WTC11 (cell line): ENCODE measurements around the gene SORCS2.

ENCODE experiments used
- PREB ChIP-seq: sonication (generic); formaldehyde crosslinking; IDR thresholded peaks from 2 replicates; pipeline ENCODE4 v1.8.1; 2022; ENCODE audit warnings: mild to moderate bottlenecking, missing genetic modification reagents, moderate library complexity, borderline replicate concordance
- TF ChIP-seq, protein P1 (sequence below): sonication (generic); formaldehyde crosslinking; IDR thresholded peaks from 2 replicates; pipeline ENCODE4 v1.8.0; 2022; ENCODE audit warnings: mild to moderate bottlenecking, missing genetic modification reagents
- TF ChIP-seq, protein P2 (sequence below): fragments of 200-600 bp; IDR thresholded peaks from 2 replicates; pipeline ENCODE4 v1.8.0; 2022; ENCODE audit warnings: antibody characterized with exemption
- TF ChIP-seq, protein P3 (sequence below): sonication (generic); formaldehyde crosslinking; IDR thresholded peaks from 2 replicates; pipeline ENCODE4 v1.8.0; 2022; ENCODE audit warnings: mild to moderate bottlenecking, missing genetic modification reagents
- TF ChIP-seq, protein P4 (sequence below): sonication (generic); formaldehyde crosslinking; IDR thresholded peaks from 2 replicates; pipeline ENCODE4 v1.8.1; 2023; ENCODE audit warnings: mild to moderate bottlenecking, missing genetic modification reagents, moderate library complexity

GRCh38 chr4:7212921-7213320, 20.6 kb downstream of the SORCS2 start:
- TF ChIP-seq, protein P1, sequence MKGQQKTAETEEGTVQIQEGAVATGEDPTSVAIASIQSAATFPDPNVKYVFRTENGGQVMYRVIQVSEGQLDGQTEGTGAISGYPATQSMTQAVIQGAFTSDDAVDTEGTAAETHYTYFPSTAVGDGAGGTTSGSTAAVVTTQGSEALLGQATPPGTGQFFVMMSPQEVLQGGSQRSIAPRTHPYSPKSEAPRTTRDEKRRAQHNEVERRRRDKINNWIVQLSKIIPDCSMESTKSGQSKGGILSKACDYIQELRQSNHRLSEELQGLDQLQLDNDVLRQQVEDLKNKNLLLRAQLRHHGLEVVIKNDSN (CRISPR knock-in tag) = no peak
- TF ChIP-seq, protein P2, sequence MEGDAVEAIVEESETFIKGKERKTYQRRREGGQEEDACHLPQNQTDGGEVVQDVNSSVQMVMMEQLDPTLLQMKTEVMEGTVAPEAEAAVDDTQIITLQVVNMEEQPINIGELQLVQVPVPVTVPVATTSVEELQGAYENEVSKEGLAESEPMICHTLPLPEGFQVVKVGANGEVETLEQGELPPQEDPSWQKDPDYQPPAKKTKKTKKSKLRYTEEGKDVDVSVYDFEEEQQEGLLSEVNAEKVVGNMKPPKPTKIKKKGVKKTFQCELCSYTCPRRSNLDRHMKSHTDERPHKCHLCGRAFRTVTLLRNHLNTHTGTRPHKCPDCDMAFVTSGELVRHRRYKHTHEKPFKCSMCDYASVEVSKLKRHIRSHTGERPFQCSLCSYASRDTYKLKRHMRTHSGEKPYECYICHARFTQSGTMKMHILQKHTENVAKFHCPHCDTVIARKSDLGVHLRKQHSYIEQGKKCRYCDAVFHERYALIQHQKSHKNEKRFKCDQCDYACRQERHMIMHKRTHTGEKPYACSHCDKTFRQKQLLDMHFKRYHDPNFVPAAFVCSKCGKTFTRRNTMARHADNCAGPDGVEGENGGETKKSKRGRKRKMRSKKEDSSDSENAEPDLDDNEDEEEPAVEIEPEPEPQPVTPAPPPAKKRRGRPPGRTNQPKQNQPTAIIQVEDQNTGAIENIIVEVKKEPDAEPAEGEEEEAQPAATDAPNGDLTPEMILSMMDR = no peak
- TF ChIP-seq, protein P3, sequence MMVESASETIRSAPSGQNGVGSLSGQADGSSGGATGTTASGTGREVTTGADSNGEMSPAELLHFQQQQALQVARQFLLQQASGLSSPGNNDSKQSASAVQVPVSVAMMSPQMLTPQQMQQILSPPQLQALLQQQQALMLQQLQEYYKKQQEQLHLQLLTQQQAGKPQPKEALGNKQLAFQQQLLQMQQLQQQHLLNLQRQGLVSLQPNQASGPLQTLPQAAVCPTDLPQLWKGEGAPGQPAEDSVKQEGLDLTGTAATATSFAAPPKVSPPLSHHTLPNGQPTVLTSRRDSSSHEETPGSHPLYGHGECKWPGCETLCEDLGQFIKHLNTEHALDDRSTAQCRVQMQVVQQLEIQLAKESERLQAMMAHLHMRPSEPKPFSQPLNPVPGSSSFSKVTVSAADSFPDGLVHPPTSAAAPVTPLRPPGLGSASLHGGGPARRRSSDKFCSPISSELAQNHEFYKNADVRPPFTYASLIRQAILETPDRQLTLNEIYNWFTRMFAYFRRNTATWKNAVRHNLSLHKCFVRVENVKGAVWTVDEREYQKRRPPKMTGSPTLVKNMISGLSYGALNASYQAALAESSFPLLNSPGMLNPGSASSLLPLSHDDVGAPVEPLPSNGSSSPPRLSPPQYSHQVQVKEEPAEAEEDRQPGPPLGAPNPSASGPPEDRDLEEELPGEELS = no peak
- TF ChIP-seq PREB (CRISPR knock-in tag) = no peak
- TF ChIP-seq, protein P4, sequence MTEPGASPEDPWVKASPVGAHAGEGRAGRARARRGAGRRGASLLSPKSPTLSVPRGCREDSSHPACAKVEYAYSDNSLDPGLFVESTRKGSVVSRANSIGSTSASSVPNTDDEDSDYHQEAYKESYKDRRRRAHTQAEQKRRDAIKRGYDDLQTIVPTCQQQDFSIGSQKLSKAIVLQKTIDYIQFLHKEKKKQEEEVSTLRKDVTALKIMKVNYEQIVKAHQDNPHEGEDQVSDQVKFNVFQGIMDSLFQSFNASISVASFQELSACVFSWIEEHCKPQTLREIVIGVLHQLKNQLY = no peak
